MM.1S (cell line): ENCODE results near the gene GPR17.

Experiments used
- EZH2 ChIP-seq: fragments of 300-600 bp; sonication (generic); optimal IDR thresholded peaks from 2 replicates; pipeline ENCODE3; 2017; ENCODE audit warnings: low read depth, mild to moderate bottlenecking, antibody characterized with exemption, low read length, mixed read lengths
- EZH2phosphoT487 ChIP-seq: fragments of 300-600 bp; sonication (generic); IDR thresholded peaks from 2 replicates; pipeline ENCODE4 v1.6.1; 2018; ENCODE audit warnings: antibody characterized with exemption, low read length
- TF ChIP-seq, protein P1 (sequence below): fragments of 300-600 bp; sonication (generic); IDR thresholded peaks from 2 replicates; pipeline ENCODE4 v1.5.1; 2016; ENCODE audit warnings: antibody characterized with exemption, low read length, mixed read lengths

DNA sequence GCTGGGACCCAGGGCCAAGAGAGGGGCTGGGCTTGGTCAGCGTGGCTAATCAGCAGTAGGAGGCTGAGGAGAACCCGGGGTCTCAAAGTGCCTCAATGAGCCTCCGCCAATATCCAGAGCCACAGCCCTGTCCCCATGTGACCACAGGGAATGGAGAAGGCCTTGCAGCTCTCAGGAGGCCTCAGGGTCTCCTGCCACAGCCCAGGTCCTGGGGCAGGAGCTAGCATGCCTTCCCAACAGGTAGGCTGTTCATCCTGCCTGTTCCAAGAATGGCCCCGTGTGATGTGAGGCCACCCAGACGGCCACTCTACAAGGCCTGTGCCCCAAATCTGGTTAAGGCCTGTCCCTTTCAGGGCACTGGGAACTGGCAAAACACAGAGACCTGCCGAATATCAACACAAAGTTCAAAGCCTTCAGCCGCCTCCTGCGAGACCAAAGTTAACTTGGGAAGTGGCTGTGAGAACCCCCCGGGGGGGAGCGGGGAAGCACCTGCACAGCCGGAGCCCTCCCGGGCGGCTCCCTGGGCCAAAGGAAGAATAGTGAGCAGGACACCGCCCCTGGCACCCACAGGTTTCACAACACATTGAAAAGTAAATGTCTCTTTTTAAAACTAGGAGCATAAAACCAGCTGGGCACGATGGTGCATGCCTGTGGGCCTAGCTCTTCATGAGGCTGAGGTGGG, 33.9 kb downstream of the GPR17 start:
- TF ChIP-seq, protein P1, sequence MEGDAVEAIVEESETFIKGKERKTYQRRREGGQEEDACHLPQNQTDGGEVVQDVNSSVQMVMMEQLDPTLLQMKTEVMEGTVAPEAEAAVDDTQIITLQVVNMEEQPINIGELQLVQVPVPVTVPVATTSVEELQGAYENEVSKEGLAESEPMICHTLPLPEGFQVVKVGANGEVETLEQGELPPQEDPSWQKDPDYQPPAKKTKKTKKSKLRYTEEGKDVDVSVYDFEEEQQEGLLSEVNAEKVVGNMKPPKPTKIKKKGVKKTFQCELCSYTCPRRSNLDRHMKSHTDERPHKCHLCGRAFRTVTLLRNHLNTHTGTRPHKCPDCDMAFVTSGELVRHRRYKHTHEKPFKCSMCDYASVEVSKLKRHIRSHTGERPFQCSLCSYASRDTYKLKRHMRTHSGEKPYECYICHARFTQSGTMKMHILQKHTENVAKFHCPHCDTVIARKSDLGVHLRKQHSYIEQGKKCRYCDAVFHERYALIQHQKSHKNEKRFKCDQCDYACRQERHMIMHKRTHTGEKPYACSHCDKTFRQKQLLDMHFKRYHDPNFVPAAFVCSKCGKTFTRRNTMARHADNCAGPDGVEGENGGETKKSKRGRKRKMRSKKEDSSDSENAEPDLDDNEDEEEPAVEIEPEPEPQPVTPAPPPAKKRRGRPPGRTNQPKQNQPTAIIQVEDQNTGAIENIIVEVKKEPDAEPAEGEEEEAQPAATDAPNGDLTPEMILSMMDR, result no peak
- TF ChIP-seq EZH2, result no peak
- TF ChIP-seq EZH2phosphoT487, result no peak
